ENCODE measurements around the gene KLHL14. TPM values are rescaled to one million over a fixed set of nuclear protein-coding genes. Genes with fewer than 3 reads are reported as not detected.
"Not testable (repeated sequence)": the region's sequence is repeated elsewhere in the genome, so short reads cannot be mapped to it uniquely, and the experiment has no call there.

KLHL14 gene, protein sequence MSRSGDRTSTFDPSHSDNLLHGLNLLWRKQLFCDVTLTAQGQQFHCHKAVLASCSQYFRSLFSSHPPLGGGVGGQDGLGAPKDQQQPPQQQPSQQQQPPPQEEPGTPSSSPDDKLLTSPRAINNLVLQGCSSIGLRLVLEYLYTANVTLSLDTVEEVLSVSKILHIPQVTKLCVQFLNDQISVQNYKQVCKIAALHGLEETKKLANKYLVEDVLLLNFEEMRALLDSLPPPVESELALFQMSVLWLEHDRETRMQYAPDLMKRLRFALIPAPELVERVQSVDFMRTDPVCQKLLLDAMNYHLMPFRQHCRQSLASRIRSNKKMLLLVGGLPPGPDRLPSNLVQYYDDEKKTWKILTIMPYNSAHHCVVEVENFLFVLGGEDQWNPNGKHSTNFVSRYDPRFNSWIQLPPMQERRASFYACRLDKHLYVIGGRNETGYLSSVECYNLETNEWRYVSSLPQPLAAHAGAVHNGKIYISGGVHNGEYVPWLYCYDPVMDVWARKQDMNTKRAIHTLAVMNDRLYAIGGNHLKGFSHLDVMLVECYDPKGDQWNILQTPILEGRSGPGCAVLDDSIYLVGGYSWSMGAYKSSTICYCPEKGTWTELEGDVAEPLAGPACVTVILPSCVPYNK
- under 1 TPM; 0.11 to 0.50 (median 0.21) TPM for polyA plus RNA-seq (ENCODE audit: insufficient read length in 10 of 10)
- long read RNA-seq, donor 1, result 0 reads
- long read RNA-seq, donor 2, result 0 reads
- long read RNA-seq, donor 3, result 0 reads
- long read RNA-seq, donor 4, result 0 reads
- long read RNA-seq, donor 5, result 0 reads
- long read RNA-seq, donor 6, result 0 reads
- long read RNA-seq, donor 7, result 0 reads
- long read RNA-seq, donor 8, result 0 reads
- long read RNA-seq, donor 9, result 0 reads

DNA sequence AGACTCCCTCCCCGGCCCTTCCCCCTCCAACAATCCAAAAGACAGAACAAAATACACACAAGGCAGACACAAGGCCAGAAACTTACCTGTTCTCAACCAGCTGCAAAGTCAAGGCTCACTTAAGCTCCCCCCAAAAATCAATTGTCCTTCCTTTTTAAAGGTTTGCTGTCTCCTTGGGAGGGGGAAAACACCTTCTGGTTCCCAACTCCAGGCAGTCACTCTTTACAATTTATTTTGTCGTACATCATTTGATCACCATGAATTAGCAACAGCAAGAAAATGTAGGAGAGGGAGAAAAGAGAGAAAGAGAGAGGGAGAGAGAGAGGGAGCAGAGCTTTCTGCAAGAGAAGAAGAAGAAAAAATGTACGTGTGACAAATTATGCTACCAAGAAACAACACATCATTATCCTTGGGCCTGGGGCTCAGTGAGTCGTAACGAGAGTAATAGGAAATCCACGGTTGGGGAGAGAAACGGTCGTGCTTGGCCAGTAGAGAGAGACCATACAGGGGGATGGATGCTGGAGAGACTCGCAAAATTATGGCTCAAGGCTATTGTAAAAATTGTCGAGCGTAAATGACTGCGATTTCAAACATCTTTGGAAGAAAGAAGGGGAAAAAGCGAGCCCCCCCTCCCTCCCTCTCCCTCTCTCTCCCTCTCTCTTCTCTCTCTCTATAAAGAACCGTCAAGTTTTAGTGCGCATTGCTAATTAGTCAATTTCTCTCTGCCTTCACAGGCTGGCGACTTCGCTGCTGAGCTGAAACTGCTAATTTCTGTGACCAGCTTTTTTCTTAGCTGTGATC lies at the start of gene KLHL14:
Gene KLHL14 (minus strand): TSS at position 443 of the 801 bp plus-strand sequence. CDS start 2,432 bp downstream, outside the sequence.
- peak in 1 of 3 donors; percentile 19 for DNase-seq

DNA sequence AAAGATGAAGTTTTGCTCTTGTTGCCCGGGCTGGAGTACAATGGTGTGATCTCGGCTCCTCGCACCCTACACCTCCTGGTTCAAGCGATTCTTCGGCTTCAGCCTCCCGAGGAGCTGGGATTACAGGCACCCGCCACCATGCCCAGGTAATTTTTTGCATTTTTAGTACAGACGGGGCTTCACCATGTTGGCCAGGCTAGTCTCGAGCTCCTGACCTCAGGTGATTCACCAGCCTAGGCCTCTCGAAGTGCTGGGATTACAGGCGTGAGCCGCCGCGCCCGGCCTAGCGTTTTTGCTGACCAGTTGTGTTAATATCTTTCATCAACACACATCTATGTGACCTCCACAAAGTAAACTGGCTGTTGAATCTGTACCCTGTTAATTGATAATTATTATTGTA lies 49.4 kb upstream of the KLHL14 start:
- no peak for DNase-seq

DNA sequence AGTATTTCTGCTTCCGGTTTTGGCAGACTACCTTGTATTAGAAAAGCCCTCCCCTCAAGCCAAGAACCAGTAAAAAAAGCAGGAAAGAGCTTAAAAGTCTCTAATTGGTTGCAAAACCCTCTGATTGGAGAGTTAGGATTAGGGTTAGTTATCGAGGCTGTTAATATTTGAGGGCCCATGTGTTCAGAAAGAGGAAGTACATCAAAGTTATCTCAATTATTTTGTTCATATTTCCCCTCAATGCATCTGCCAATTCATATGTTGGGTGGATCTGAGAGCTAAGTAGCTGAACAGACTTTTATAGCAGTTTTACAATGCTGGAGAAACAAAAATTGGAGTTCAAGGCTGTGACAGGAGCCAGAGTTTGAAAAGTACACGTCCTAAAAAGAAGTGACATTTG lies 43.1 kb upstream of the KLHL14 start:
- no peak for DNase-seq

DNA sequence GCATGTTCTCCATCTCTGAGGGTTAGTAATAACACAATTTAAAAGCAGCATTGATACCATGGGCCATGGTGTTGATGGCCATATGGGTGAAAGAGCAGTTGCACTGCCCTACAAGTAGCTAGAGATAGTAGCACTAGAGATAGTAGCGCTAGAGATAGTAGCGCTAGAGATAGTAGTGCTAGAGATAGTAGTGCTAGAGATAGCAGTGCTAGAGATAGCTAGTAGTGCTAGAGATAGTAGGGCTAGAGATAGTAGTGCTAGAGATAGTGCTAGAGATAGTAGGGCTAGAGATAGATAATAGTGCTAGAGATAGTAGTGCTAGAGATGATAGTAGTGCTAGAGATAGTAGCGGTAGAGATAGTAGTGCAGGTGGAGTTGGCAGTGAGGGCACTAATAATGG lies 39.5 kb upstream of the KLHL14 start:
- no peak for DNase-seq

DNA sequence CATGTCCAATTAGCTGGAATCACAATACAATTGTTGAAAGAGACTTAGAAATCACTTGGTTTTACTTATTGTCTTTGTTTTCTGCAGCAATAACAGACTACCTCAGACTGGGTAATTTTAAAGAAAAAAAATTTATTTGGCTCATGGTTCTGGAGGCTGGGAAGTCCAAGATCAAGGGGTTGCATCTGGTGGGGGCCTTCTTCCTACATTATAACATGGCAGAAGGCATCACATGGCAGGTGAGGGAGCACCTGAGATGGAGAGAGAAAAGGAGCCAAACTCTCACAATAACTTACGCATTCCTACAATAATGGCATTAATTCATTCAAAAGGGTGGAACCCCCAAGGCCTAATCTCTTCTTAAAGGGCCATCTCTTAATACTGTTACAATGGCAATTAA lies 37.5 kb upstream of the KLHL14 start:
- DNase-seq, result no peak

DNA sequence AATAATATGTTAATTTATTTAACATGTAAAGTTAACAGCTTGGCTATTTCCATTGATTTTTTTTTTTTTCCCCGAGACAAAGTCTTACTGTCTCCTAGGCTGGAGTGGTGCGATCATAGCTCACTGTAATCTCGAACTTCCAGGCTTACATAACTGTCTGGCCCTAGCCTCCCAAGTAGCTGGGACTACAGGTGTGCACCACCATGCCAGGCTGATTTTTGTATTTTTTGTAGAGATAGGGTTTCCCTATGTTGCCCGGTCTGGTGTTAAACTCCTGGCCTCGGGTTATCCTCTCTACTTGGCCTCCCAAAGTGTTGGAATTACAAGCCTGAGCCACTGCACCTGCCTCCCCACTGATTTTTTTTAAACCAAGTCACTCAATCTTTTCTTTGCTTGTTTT lies 32.5 kb upstream of the KLHL14 start:
- DNase-seq, result no peak

DNA sequence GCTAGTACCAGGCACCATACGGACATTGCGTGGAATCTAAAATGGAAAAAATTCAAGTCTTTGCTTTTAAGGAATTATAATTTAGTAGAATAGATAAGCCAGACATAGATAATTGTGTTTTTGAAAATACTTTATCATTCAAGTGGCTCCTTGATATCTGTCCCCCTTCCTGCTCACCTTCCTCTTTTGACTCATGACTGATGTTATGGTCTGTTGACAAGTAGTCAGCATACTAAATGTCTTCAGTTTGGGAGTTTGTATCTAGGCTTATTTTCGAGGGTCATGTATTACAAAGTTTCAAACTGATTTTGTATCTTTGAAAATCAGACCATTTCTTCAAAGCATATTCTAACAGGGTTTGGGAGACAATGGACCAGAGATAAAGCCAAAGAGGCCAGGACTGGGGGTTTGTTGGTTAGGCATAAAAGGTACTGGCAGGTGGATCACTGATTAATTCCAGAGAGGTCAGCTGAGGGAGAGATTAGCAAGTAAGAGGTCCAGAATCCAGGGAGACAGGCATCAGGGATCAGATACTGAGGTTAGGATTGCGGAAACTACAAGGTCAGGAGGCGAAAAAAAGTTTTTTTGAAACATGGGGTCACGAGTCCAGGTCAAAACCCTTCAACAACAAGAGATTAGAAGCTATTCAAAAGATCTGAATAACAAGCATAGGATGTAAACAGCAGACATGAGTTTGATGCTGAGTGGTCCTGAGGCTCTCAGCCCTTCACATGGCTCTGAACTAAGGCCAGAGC lies 31.5 kb upstream of the KLHL14 start:
- no peak for DNase-seq

DNA sequence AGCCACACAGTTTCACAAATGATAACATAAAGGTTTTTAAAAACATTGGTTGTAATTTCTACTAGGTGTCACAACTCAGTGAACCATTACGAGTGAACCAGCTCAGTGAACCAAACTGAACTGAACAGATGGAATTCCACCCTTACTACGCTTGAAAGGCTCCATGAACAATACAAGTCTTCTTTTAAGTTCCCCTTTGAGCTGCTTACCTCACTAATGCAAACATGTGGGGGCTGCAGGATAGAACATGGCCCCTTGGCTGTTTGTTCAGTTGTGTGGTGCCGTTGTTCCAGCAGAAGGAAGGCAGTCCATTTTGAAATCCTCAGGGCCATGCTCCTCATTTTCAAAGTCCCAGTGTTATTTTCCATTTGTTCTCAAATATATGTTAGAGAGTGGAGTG lies 30.7 kb upstream of the KLHL14 start:
- DNase-seq, result no peak

DNA sequence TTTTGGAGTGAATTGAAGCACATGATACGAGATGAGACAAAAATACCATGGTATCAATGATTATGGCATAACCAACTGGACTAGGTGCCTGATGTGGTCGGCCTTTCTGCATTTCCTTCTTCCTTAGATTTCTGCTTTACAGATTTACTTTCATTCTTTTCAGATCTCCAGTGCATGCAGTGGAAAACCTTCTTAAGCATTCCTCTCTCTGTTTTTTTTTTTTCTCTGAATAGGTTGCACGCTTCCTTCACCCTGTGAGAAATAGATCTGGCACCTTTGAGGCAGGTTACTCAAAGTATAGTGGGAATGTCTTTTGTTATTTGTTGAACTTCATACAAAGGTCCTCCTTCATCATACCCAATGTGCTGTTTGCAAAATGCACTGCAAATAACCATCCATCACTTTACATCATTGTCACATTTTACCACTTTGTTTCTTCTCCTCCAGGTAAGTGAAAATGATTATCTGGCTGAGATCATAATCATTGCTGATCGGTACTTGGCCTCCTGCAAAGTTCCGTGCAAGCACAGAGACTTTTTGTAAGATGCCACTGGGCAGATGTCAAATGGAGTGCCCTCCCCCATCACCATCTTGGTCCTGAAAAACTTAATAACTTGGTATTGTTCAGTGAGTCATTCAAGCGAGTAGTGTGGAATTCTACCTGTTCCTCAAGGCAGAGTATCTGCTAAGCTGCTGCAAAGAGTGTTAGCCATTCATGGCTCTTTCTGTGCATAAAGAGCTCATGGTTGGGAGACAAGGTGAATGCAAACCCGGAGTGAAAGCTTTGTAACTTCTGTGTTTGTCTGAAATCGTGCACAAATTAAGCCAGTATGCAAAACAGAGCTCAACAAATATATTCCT lies 30.0 kb upstream of the KLHL14 start:
- no peak for DNase-seq

DNA sequence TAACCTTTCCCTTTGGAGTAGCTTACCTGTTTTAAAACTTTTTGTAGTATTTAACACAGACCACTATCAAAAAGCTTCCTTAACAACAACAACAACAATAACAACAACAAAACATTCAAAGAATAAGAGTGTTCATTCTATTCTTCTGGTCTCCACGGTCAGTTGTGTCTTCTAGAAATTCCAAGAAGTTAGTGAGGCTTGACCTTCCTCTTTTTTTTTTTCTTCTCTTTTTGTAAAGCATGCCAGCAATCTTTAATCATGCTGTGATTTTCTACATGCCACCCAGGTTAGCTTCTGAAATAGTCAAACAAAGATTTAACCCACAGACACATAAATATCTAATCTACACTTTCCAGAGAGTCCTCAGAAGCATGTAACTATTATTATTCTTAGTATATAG lies 28.4 kb upstream of the KLHL14 start:
- DNase-seq, result no peak

DNA sequence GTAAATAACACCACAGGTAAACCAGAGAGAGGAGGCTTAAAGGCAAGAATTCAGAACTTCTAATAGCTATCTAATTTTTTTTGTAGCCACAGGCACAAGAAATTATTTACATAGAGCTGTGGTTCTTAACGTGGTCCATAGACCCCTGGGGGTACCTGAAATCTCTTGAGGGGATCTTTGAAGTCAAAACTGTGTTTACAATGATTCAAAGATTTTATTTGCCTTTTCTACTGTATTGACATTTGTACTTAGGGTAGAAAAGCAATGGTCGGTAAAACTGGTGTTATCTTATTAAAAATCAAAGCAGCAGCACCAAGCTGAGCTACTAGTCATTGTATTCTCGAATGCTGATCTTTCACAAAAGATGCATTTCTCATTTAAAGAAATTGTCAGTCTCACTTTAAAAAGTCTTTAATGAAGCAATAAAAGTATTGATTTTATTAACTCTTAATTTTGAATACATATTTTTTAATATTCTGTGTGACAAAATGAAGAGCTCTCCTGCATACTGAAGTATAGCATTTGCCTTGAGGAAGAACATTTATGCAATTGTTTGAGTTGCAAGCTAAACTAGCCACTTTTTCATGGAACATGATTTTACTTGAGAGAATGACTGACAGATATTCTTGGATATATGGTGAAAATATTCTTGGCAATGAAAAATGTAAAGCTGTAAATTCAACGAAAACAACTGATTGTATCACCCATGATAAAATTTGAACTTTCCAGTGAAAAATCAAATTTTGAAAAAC lies 25.6 kb upstream of the KLHL14 start:
- DNase-seq, result no peak

DNA sequence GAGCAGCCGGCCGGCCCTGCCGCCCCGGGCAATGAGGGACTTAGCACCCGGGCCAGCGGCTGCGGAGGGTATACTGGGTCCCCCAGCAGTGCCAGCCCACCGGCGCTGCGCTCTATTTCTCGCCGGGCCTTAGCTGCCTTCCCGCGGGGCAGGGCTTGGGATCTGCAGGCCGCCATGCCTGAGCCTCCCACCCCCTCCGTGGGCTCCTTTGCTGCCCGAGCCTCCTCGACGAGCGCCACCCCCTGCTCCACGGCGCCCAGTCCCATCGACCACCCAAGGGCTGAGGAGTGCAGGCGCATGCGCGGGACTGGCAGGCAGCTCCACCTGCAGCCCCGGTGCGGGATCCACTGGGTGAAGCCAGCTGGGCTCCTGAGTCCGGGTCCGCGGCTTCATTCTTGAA lies 21.8 kb upstream of the KLHL14 start:
- DNase-seq, result not testable (repeated sequence)

DNA sequence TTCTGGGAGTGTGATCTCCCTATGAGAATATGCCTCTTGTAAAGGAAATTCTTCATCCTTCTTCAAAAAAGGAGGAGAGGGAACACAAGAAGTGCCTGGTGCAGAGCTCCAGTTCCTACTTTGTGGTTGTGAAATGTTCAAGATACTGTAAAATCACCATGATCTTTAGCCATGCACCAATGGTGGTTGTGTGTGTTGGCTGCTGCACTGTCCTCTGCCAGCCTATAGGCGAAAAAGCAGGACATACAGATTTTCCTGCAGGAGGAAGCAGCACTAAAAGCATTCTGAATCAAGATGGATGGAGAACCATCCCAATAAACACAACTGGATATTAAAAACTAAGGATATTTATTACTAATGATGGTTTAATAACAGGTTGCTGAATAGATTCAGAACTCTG lies 6.2 kb upstream of the KLHL14 start:
- no peak for DNase-seq

DNA sequence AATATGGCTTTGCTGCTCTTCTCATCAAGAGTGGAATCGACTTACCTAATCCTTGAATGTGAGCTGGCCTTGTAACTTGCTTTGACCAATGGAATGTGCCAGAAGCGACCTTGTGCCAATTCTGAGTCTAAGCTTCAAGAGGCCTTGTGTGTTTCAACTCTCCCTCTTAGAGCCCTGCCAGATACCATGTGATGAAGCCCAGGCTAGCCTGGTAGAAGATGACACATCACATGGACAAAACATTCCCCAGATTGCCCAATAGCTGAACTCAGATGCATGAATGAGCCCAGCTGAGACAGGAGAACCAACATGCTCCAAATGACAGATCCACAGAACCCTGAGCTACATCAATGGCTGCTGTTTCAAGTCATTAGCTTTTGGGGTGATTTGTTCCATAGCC lies 4.2 kb upstream of the KLHL14 start:
- DNase-seq, result no peak

DNA sequence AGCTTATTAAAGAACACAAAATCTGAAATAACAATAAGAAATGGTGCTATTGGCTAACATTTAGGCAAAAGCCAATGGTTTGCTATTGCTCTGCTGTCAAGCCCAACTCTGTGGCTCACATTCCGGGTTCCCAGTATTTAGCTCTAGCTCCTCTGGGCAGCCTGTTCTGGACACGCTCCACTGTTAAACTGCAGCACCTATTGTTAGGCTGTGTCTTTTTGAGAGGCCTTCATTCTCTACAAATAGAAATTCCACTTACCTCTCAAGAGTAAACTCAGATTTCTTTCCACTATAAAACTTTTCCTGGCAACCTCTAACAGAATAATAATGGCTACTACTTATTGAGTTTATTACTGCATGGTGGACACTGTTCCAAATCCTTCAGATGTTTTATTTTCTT lies 3.7 kb upstream of the KLHL14 start:
- DNase-seq, result peak in 1 of 3 donors; percentile 36

DNA sequence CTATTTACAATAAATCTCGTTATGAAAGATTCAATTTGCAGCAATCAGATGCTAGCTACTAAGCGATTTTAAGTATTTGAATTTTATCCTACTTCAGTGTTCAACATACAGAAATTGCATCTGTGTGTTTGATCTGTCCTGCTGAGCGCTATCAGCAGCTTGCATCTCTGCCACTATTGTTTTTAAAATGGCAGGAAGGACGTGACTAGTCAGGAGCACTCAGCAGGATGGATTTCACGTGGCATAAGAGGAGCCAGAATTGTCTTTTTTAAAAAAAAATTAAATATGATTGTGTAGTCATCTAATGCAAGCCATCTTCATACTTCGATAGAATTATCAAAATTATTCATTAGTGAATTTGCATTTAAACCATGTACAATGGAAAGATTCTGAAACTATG lies 2.8 kb upstream of the KLHL14 start:
- no peak for DNase-seq

DNA sequence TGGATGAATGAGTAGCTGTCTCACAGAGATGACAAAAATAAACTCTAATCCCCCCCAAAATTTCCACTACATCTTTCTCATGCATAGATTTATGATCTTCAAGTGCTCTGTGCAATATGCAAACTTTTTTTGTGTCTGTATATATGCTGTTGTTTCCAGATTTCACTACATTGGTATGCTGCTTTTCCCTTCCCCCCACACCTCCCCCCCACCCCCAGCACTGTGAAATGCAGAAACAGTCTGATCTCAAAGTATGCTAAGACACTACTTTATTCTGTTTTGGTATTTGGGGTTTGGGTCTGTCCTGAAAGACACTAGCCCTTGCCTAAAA lies 524 bp upstream of the KLHL14 start:
- peak in 1 of 3 donors; percentile 7 for DNase-seq

DNA sequence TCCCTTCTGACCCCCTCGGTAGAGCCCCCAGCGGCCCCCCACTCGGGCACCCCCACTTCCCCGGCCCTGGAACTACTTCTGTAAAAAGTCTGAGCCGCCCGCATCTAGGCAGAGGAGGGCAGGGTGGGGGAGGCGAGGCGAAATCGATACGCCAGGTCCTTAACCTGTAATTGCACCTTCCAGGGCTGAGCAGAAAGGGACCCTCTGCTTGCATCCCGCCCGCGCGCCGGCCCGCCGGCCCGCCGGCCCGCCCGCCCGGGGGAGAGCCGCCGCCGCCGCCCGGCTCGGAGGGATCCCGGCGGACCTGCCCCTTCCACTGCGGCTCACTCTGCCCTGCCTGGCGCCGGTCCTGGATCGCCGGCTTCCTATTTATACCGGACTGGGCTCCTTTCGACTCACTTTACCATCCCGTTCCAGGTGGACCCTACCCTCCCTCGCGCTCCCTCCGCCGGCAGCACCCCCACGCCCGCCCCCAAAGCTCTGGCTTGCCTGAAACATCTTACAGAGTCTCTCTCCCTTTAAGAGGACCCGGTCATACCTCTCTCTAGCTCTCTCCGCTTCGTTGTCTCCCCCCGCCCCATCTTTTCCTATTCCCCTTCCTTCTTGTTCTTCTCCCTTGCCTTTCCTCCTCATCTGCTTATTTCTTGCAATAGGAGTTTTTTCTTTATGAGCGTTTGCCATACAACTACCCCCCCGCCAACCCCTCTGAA lies 797 bp downstream of the KLHL14 start:
- peak in 1 of 3 donors; percentile 48 for DNase-seq

DNA sequence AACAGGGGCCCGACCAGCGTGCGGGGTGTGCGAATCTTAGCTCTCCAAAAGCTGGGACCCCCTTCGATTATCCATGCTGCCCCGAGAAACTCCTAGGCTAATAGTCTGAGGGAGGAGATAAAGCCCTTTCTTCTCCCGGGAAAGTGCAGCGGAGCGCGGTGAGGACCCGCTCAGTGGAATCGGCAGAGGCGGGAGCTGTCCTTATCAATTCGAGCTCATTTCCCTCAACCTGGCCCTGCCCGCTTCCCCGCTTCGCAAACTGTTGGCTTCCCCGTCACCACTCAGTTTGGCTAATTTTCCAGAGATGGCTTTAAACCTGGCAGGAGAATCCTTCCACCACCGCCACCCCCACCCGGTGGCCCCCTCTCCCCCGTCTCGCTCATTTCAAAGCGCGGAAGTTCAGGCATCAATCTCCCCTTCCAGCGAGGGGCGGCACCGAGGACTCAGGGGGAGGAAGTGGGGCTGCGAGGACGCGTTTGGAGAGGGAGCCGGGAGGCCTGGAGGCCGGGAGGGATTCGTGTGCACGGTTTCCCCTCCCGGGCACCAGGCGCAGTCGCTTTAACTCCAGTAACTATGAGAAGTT lies 1.6 kb downstream of the KLHL14 start:
- DNase-seq, result peak in 1 of 3 donors; percentile 51

Measured in muscle of back (tissue), 13 donors.